Measurements from ENCODE around the gene CFAP251.
A peak's percentile ranks its signal among the peaks of the same experiment; 100 is the strongest.

The CFAP251 gene

GRCh38 chr12:122005252-122005776 is 86.9 kb downstream of the CFAP251 start:
- no peak for DNase-seq

GRCh38 chr12:122006186-122006926 is 88.0 kb downstream of the CFAP251 start:
- no peak for DNase-seq

- no peak for DNase-seq
Observed at GRCh38 chr12:122009741-122010140, 91.3 kb downstream of the CFAP251 start.

- no peak for DNase-seq
Observed at GRCh38 chr12:122012184-122012583, 93.8 kb downstream of the CFAP251 start.

- DNase-seq: no peak
Observed at GRCh38 chr12:122013136-122013535, 94.7 kb downstream of the CFAP251 start.

GRCh38 chr12:122013791-122014590 is 95.6 kb downstream of the CFAP251 start:
- no peak for DNase-seq

- no peak for DNase-seq
Observed at GRCh38 chr12:122014781-122015180, 96.4 kb downstream of the CFAP251 start.

- DNase-seq: no peak
Observed at GRCh38 chr12:122018457-122018856, 100.1 kb downstream of the CFAP251 start.

- no peak for DNase-seq
Observed at GRCh38 chr12:122018937-122019336, 100.5 kb downstream of the CFAP251 start.

- DNase-seq: no peak
Observed at GRCh38 chr12:122020795-122021192, 102.4 kb downstream of the CFAP251 start.

- no peak for DNase-seq
Observed at GRCh38 chr12:122021193-122021821, 102.9 kb downstream of the CFAP251 start.

GRCh38 chr12:122021822-122022392 is 103.5 kb downstream of the CFAP251 start, which contains the start of gene BCL7A:
TSS of gene BCL7A (plus strand) at chr12:122021884. CDS start at chr12:122022092, 208 bp downstream.
- peak; percentile 76 for DNase-seq

GRCh38 chr12:122022393-122023338 is 104.3 kb downstream of the CFAP251 start:
- DNase-seq: no peak

GRCh38 chr12:122023339-122024131 is 105.1 kb downstream of the CFAP251 start:
- DNase-seq: peak; percentile 63

- no peak for DNase-seq
Observed at GRCh38 chr12:122024132-122024785, 105.9 kb downstream of the CFAP251 start.

GRCh38 chr12:122026706-122027333 is 108.4 kb downstream of the CFAP251 start:
- no peak for DNase-seq

GRCh38 chr12:122028165-122028904 is 109.9 kb downstream of the CFAP251 start:
- DNase-seq: peak; percentile 25

- DNase-seq: no peak
Observed at GRCh38 chr12:122028905-122029560, 110.6 kb downstream of the CFAP251 start.
